DOHH2 (cell line): ENCODE measurements around the gene SRMS.

Experiments
- H3F3A ChIP-seq: fragments of 200-600 bp; sonication (generic), shearing (Covaris generic); 2 replicates; pipeline ENCODE4 v1.6.0; 2016; ENCODE audit warnings: antibody characterized with exemption, mild to moderate bottlenecking; ENCODE audit not compliant: control insufficient read depth, insufficient read depth
- H3K27ac ChIP-seq: fragments of 200-600 bp; sonication (generic); 2 replicates; pipeline ENCODE4 v1.5.1; 2014; ENCODE audit warnings: low read depth, mild to moderate bottlenecking, low read length, moderate library complexity
- H3K27me3 ChIP-seq: fragments of 200-600 bp; sonication (generic); 2 replicates; pipeline ENCODE4 v1.6.1; 2014; ENCODE audit warnings: mild to moderate bottlenecking, low read length, mixed read lengths; ENCODE audit not compliant: control insufficient read depth
- H3K36me3 ChIP-seq: fragments of 200-600 bp; sonication (generic); 2 replicates; pipeline ENCODE4 v1.6.1; 2014; ENCODE audit warnings: mild to moderate bottlenecking, low read length, moderate library complexity, mixed read lengths; ENCODE audit not compliant: control insufficient read depth
- H3K4me1 ChIP-seq: fragments of 200-600 bp; sonication (generic); 2 replicates; pipeline ENCODE4 v1.6.1; 2014; ENCODE audit warnings: mild to moderate bottlenecking, low read length, mixed read lengths; ENCODE audit not compliant: control insufficient read depth
- H3K4me2 ChIP-seq: fragments of 200-600 bp; sonication (generic); 2 replicates; pipeline ENCODE4 v1.6.0; 2014; ENCODE audit warnings: mild to moderate bottlenecking, low read length, moderate library complexity
- H3K4me3 ChIP-seq: fragments of 200-600 bp; sonication (generic); 2 replicates; pipeline ENCODE4 v1.5.1; 2014; ENCODE audit warnings: mild to moderate bottlenecking, low read length, mixed read lengths
- H3K79me2 ChIP-seq: fragments of 200-600 bp; sonication (generic); 2 replicates; pipeline ENCODE4 v1.6.1; 2014; ENCODE audit warnings: mild to moderate bottlenecking, low read length, mixed read lengths; ENCODE audit not compliant: control insufficient read depth
- H3K9me2 ChIP-seq: fragments of 200-600 bp; sonication (generic); replicated peaks from 2 replicates; pipeline ENCODE4 v1.6.1; 2014; ENCODE audit warnings: mild to moderate bottlenecking, low read length, mixed read lengths; ENCODE audit not compliant: control insufficient read depth
- H3K9me3 ChIP-seq: fragments of 200-600 bp; sonication (generic); 2 replicates; pipeline ENCODE4 v1.6.1; 2014; ENCODE audit warnings: antibody characterized with exemption, low read length, mixed read lengths; ENCODE audit not compliant: control insufficient read depth, insufficient read depth
- H4K20me1 ChIP-seq: fragments of 200-600 bp; sonication (generic); 2 replicates; pipeline ENCODE4 v1.6.0; 2014; ENCODE audit warnings: low read depth, mild to moderate bottlenecking, antibody characterized with exemption, low read length, moderate library complexity; ENCODE audit not compliant: control insufficient read depth, insufficient read depth
- EZH2phosphoT487 ChIP-seq: fragments of 200-600 bp; sonication (generic); IDR thresholded peaks from 2 replicates; pipeline ENCODE4 v1.6.1; 2017; ENCODE audit warnings: borderline replicate concordance, mild to moderate bottlenecking, antibody characterized with exemption, low read length, moderate library complexity, mixed read lengths
- TF ChIP-seq, protein P1 (sequence below): fragments of 200-600 bp; sonication (generic); IDR thresholded peaks from one replicate; pipeline ENCODE4 v1.5.1; 2014; ENCODE audit warnings: antibody characterized with exemption, mild to moderate bottlenecking, low read depth, low read length; ENCODE audit not compliant: poor library complexity, severe bottlenecking

Gene SRMS

DNA sequence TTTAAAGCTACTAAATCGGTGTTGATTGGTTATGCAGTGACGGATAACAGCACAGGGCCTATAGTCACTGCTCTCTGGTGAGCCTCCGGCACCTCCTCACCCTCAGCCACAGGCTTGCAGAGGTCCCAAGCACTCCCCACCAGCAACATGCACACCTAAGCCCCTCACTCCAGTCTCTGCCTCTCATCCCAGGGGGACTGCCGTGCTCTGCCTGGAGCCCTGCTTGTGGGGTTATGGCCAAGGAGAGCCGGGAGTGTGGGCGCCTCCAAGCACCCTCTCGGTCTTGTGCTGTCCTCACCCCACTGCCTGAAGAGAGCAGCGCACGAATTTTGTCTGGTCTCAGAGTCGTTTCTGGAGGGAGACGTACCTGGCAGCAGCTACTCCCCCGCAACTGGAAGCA is 41.8 kb downstream of the SRMS start:
- Histone ChIP-seq H3K36me3 (no peaks in the 10 kb centered on the region), H3K4me3 (no peak overlapping the region), H3K9me3 (no peaks in the 10 kb centered on the region), H3K4me2 (no peak overlapping the region), H3K9me2 (no peaks in the 10 kb centered on the region), H3K27me3 (no peaks in the 10 kb centered on the region), H3K79me2 (no peaks in the 10 kb centered on the region), H3F3A (no peaks in the 10 kb centered on the region; the same call in 1 of the 2 replicates), H4K20me1 (no peaks in the 10 kb centered on the region), H3K4me1 (peaks cover 16% of the 10 kb centered on the region), H3K27ac (no peak overlapping the region)
- TF ChIP-seq, protein P1, sequence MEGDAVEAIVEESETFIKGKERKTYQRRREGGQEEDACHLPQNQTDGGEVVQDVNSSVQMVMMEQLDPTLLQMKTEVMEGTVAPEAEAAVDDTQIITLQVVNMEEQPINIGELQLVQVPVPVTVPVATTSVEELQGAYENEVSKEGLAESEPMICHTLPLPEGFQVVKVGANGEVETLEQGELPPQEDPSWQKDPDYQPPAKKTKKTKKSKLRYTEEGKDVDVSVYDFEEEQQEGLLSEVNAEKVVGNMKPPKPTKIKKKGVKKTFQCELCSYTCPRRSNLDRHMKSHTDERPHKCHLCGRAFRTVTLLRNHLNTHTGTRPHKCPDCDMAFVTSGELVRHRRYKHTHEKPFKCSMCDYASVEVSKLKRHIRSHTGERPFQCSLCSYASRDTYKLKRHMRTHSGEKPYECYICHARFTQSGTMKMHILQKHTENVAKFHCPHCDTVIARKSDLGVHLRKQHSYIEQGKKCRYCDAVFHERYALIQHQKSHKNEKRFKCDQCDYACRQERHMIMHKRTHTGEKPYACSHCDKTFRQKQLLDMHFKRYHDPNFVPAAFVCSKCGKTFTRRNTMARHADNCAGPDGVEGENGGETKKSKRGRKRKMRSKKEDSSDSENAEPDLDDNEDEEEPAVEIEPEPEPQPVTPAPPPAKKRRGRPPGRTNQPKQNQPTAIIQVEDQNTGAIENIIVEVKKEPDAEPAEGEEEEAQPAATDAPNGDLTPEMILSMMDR: no peak
- no peak for TF ChIP-seq EZH2phosphoT487

DNA sequence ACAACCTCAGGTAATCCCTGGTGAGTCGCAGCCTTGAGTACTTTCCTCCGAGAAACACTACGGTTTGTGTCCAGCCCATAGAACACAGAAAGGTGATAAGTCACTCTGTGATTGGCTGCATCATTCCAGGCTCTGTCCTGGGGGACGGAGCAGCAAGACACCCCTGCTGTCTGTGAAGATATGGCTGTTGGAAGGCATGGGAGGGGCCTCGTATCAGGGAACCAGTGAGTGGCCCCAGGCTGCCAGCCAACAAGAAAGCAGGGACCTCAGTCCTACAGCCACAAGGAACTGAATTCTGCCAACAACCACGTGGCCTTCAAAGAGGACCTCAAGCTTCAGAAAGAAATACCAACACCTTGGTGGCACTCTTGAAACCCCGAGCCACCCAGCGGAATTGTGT is 42.3 kb downstream of the SRMS start:
- Histone ChIP-seq H4K20me1 (no peaks in the 10 kb centered on the region), H3K36me3 (no peaks in the 10 kb centered on the region), H3K79me2 (no peaks in the 10 kb centered on the region), H3F3A (no peaks in the 10 kb centered on the region; the same call in 1 of the 2 replicates), H3K4me3 (no peak overlapping the region), H3K9me3 (no peaks in the 10 kb centered on the region), H3K9me2 (no peaks in the 10 kb centered on the region), H3K27ac (no peak overlapping the region), H3K27me3 (no peaks in the 10 kb centered on the region), H3K4me1 (peaks cover 16% of the 10 kb centered on the region), H3K4me2 (no peak overlapping the region)
- TF ChIP-seq, protein P1: no peak
- TF ChIP-seq EZH2phosphoT487: no peak

DNA sequence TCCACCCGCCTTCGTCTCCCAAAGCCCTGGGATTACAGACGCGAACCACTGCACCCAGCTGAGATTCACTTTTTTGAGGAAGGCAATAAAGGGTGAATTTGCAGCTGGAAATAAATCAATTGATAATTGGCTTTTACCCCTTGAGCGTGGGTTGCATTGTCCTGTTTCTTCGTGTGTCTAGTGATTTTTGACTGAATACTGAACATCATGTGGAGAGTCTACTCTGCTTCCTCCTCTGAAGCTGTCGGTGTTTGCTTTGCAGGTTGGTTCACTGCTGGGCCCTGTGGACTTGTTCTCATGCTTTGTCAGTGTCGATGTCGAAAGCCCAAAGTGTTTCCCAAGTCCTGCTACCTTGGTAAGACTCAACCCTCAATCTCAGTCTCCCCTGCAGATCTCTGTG is 42.9 kb downstream of the SRMS start:
- Histone ChIP-seq H3K4me1 (peaks cover 16% of the 10 kb centered on the region), H3K4me2 (no peak overlapping the region), H3K36me3 (no peaks in the 10 kb centered on the region), H3K9me2 (no peaks in the 10 kb centered on the region), H3K9me3 (no peaks in the 10 kb centered on the region), H3K27me3 (no peaks in the 10 kb centered on the region; the same call in 1 of the 2 replicates), H3K27ac (no peak overlapping the region), H4K20me1 (no peaks in the 10 kb centered on the region), H3K4me3 (no peak overlapping the region), H3F3A (no peaks in the 10 kb centered on the region; the same call in 1 of the 2 replicates), H3K79me2 (no peaks in the 10 kb centered on the region)
- TF ChIP-seq, protein P1: no peak
- no peak for TF ChIP-seq EZH2phosphoT487
